Cardiac fibroblast (primary cell): ENCODE data around the gene SCN3B.

Experiments used
- DNase-seq, 2 donors: peaks; one replicate each; pipeline versions ENCODE4 v3.0.0 to v3.0.0-alpha.2; 2010; ENCODE audit warnings: low read depth in 2 of 2
- H3K4me3 ChIP-seq, 2 donors: replicated peaks in 1 of 2; 1 replicate in 1 of 2; 2 replicates in 1 of 2; pipeline ENCODE4 v1.5.1; 2011; ENCODE audit warnings: low read depth in 2 of 2, low read length in 2 of 2, mild to moderate bottlenecking in 2 of 2, moderate library complexity in 1 of 2
- TF ChIP-seq, protein P1 (sequence below): IDR thresholded peaks from one replicate; pipeline ENCODE4 v1.5.1; 2011; ENCODE audit warnings: low read depth, mild to moderate bottlenecking, low read length, inconsistent platforms

The SCN3B gene

DNA sequence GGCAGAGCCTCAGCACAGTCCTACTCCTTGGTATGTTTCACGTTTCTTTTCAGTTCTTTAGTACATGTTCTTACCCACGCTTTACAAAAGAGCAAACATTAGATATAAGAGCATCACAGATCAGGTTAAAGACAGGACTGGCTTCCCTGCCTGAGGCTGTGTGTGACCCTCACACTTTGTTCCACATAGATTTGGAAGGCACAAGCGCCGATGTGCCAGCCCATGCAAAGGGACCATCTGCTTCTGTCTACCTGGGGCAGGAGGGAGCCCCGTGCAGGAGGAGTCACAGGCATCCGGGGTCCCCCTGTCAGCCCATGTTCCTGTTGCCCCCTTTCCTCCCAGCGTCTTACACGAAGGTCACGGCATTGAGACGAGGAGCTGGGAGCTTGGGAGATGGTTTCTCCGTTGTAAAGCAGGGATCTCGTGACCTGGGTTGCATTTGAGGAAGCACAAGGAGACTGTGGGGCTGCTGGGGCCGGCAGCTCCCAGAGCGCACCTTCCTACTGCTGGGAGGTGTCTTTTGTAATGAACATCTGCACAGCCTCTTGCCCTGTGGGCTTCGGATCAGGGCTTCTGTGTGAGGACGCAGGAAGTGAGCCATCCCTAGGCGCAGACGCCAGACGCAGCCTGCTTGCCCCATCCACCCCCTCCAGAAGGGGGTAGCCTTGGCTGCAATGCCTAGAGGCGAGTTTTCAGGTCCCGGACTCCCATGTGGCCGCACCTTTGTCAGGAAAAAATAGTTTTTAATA lies 72.6 kb downstream of the SCN3B start:
- TF ChIP-seq, protein P1, sequence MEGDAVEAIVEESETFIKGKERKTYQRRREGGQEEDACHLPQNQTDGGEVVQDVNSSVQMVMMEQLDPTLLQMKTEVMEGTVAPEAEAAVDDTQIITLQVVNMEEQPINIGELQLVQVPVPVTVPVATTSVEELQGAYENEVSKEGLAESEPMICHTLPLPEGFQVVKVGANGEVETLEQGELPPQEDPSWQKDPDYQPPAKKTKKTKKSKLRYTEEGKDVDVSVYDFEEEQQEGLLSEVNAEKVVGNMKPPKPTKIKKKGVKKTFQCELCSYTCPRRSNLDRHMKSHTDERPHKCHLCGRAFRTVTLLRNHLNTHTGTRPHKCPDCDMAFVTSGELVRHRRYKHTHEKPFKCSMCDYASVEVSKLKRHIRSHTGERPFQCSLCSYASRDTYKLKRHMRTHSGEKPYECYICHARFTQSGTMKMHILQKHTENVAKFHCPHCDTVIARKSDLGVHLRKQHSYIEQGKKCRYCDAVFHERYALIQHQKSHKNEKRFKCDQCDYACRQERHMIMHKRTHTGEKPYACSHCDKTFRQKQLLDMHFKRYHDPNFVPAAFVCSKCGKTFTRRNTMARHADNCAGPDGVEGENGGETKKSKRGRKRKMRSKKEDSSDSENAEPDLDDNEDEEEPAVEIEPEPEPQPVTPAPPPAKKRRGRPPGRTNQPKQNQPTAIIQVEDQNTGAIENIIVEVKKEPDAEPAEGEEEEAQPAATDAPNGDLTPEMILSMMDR, result no peak
- H3K4me3 ChIP-seq, result no peak overlapping the region
- DNase-seq, result no peak

DNA sequence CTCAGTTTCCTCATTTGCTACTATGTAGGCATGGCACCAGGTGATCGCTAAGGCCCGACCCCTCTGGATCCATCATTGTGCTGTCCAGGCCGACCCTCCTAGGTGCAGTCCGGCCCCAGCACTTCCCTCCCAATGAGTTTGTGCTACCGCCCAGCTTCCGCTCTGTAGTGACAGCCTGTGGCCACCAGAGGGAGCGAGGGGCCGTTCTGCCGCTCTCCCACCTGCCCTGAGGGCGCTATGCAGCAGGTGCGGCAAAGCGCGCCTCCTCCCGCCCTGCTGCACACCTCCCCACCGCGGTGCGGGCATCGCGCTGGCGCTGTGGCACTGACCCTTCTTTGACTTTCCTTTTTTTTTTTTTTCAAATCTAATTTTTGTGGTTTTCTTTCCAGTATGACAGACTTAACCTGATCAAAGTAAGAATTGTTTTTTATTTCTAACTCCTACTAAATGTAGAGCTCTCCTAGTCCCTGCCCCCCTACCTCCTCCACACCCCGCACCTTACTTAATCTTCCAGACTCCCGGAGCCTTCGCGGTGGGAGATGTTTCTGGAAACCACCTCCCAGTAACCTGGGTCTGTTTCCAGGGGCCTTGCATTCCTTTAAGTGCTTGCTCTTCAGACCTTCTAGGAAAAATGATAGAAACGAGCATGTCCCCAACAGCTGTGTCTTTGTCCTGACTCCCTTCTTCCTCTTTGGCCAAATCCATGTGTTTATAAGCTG lies 73.7 kb downstream of the SCN3B start:
- DNase-seq, result peak; percentile 45 to 46
- H3K4me3 ChIP-seq, result no peak overlapping the region
- TF ChIP-seq, protein P1, result peak; percentile 93

DNA sequence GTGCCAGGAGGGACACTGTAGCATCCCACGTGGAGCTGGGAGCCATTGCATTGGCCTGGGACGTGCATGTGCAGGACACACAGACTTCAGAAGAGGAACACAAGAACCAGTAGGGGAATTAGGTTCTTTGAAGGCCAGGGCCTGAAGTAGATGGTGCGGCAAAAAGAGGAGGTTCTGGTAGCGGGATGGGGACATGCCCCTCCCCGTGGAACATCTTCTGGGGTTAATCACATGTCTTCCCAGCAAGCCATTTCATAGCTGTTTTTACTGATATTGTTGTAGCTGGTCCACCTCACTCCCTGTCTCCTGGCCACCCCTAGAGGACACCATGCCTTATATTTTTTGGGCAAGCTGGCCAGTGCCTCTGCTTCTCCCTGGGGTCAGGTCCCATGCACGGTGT lies 74.3 kb downstream of the SCN3B start:
- TF ChIP-seq, protein P1, result no peak
- no peak overlapping the region for H3K4me3 ChIP-seq
- DNase-seq, result no peak

DNA sequence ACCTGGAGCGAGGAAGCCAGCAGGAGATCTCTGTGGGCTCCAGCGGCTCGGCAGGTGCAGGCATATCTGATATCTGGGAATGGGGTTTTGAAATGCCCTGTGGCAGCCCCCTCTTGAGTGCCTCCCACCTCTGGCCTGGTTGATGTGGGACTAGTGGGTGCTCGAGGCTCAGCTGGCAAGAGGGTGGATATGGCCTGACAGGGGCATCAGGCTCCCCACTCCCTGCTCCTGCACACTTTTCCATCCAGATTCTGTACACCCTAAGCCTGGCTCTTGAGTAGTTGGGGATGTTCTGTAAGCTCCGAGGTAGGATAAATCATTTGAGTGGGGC lies 75.0 kb downstream of the SCN3B start:
- TF ChIP-seq, protein P1, result no peak
- no peak for DNase-seq
- H3K4me3 ChIP-seq, result no peak overlapping the region
